ENCODE data around the gene CASP8.

DNA sequence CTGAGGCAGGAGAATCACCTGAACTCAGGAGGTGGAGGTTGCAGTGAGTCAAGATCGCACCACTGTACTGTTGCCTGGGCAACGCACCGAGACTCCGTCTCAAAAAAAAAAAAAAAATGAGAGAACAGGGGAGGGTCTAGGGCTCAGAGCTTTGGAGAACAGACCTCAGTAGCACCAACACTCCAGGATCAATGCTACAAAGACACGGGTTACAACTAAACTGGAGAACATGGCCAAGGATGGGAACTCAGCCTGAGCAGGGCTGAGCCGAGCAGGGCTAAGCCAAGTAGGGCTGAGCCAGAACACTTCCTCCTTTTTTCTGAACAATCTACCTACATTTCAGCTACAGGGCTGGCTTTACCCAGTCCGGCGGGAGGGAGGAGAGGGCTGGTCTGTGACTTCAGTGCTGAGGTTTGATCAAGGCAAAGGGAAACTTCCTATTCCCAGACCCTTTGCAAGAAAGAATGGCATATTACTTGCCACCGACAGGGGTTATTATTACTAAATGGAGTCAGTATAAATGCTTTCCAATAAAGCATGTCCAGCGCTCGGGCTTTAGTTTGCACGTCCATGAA, 2.9 kb upstream of the CASP8 start:
- TF ChIP-seq, protein P1, sequence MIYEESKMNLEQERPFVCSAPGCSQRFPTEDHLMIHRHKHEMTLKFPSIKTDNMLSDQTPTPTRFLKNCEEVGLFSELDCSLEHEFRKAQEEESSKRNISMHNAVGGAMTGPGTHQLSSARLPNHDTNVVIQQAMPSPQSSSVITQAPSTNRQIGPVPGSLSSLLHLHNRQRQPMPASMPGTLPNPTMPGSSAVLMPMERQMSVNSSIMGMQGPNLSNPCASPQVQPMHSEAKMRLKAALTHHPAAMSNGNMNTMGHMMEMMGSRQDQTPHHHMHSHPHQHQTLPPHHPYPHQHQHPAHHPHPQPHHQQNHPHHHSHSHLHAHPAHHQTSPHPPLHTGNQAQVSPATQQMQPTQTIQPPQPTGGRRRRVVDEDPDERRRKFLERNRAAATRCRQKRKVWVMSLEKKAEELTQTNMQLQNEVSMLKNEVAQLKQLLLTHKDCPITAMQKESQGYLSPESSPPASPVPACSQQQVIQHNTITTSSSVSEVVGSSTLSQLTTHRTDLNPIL (CRISPR knock-in tag; IDR thresholded peaks at IDR 0.05; ENCODE audit: low read depth) = no peak
- TF ChIP-seq ISL1 (CRISPR knock-in tag; IDR thresholded peaks at IDR 0.05) (no peak), ZNF70 (CRISPR knock-in tag; IDR thresholded peaks at IDR 0.05) (no peak), TOX (CRISPR knock-in tag; IDR thresholded peaks at IDR 0.05; ENCODE audit: borderline replicate concordance) (no peak)
